Measurements from ENCODE around the gene HIPK2.

Gene HIPK2

DNA sequence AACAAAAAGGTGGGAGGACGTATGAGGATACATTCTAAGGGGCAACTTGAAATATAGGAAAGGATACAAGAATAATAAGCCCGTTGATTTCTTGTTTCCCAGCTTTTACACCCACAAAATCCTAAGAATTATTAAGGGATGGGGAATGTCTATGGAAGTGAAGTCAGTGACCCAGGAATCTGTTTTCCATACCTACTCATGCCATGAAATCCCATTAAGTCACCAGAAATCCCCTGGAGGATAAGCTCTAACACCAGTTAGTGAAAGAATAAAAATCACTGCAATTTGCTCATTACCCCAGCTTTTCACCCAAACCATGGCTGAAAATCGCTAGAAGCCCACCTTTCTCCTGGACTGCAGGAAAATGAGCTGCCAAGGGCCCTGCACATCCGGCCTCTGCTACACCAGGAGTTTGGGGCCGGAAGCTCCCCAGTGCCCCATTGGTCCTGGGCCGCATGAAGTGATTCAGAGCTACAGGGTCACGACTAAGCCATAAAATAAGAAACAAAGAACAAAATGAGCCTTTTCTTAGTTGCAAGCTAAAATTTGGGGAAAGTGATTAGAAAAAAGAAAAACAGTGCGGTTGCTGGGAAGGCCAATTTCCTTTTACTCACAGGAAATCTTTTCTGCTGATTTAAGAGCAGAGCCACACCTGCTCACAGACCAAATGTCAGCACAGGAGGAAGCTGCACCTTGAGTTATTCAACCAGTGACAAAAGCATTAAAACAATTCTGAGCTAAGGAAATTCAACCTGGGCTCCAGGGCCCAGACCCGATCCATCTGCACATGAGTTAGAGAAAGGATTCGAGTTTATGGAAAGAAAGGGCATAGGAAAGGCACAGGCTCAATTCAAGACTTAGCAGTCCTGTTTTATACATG, 40.3 kb downstream of the HIPK2 start:
- no peak for DNase-seq (ENCODE audit: low read depth in 2 of 2, low spot score in 1 of 2)

DNA sequence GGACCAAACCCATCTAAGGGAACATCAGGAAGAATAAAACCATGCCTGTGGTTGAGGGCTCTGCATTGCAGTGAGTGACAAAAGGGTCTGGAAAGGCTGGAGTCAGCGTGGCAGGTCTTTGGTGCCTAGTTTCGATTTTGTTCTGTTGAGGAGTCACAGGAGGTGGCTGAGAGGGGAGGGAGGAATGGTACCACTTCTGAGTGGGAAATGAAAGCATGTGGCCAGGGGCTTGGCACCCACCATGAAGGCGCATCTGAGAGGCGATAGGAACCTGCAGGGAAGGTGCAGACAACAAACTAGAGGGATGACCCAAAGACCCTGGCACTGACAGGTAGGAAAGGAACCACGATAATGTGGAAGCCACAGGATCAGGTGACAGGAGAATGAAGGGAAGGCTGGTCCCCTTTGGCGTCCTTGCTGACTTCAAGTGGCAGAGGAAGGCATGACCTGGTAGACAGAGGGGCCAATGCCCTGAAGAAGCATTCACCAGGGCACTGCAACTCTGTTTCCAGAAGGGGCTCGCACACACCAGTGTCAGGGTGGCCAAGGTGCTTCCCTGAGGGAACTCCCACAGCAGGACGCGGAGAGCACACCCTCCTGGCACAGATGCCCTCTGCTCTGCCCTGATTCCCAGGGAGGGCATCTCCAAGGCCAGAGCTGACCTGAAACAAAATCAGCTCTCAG, 41.7 kb downstream of the HIPK2 start:
- DNase-seq (ENCODE audit: low read depth in 2 of 2, low spot score in 1 of 2) = no peak

DNA sequence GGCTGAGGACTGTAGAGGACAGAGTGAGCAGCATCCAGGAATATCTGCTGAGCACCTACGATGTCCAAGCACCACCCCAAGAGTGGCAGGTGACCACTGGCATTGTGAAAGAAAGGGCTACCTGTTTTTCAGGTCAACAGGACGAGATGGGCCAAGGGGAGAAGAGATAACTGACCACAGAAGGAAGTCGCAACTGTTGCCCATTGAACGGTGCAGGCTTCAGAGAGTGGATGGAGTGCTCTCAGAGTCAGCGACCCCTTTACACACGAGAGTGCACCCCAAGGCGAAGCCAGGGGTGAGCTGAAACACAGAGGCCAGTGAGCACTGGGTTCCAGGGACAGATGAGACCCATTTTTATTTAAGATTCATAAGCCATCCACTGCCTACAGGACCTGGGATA, 42.3 kb downstream of the HIPK2 start:
- DNase-seq (ENCODE audit: low read depth in 2 of 2, low spot score in 1 of 2) = no peak

DNA sequence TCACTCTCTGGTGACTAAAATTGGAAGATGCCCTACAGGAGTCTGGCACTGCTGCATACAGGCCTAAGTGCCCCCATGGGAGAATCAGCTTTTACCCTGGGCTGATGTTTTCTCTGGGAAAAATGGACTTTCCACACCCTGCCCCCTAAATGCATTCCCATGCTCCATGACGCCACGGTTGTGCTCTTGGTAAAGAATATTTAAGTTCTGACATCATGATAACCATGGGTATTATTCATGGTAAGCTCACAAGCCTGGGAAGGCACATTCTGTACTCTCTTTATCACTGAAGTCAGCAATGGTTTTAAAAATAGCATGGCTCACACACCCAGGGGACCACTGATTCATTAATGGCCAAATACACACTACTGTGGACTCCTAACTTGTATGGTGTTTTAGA, 43.4 kb downstream of the HIPK2 start:
- no peak for DNase-seq (ENCODE audit: low read depth in 2 of 2, low spot score in 1 of 2)

DNA sequence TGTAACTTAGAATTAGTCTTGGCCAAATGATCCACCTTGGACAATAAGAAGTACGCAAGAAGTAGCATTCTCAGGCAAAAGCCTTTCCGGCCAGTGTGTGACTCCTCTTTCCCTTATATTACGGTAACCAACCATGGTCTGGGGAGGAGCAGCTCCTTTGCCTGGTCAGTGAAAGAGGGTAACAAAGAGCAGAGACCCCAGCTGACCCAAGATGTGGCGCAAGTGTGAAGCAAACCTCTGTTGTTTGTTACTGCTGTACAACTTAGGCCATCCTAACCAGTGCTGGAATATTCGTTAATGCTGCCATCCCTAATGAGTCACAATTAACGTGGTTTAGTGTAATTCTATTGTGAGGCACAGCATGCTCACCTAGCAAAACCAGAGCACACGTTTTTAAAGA, 44.0 kb downstream of the HIPK2 start:
- DNase-seq (ENCODE audit: low read depth in 2 of 2, low spot score in 1 of 2) = no peak

DNA sequence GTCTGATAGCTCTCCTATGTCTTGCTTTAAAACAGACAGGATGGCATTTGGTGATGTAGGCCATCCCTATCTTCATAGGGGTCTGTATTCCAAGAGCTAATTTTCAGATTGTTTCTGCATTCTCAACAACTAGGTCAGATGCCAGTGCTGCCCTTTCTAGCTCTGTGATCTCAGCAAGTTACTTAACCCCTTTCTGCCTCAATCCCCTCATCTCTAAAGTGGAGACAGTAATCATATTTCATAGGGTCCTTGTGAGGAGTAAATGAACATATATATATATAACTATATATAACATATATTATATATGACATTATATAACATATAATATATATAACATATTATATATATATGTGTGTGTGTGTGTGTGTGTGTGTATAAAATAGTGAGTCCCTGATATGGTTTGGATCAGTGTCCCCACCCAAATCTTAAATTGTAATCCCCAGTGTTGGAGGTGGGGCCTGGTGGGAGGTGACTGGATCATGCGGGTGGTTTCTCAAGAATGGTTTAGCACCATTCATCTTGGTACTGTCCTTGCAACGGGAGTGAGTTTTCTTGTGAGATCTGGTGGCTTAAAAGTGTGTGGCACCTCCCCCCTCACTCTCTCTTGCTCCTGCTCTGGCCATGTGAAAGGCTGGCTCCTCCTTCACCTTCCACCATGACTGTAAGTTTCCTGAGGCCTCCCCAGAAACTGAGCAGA, 45.2 kb downstream of the HIPK2 start:
- DNase-seq (ENCODE audit: low read depth in 2 of 2, low spot score in 1 of 2) = no peak

DNA sequence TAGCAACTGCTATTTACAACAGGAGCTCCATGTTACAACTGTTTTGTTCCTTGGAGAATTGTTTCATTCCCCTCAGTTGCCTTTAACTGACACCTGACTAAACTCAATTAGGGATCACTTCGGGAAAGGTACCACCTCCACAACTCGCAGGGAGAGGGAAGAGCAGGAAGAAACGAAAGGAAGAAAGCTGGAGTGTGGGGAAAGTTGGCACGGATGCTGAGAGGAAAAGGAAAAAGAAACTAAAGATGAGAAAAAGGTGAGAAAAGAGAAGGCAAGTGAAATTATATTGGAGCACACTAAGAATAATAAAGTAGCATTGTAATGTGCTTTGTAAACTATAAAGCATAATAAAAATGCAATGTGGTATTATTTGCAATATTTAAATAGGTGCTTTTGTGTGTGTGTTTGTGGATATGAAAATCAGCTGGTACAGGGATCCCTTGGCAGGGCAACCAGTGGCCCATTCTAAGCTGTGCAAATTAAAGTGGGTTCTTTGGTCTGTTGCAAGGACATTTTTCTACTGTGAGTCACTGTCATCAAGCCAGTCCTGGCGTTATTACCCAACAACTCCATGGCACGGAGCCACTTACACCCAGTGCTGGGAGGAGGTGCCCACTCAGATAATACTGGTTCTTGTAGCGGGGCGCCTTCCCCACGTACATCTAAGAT, 45.9 kb downstream of the HIPK2 start:
- DNase-seq (ENCODE audit: low read depth in 2 of 2, low spot score in 1 of 2) = no peak

DNA sequence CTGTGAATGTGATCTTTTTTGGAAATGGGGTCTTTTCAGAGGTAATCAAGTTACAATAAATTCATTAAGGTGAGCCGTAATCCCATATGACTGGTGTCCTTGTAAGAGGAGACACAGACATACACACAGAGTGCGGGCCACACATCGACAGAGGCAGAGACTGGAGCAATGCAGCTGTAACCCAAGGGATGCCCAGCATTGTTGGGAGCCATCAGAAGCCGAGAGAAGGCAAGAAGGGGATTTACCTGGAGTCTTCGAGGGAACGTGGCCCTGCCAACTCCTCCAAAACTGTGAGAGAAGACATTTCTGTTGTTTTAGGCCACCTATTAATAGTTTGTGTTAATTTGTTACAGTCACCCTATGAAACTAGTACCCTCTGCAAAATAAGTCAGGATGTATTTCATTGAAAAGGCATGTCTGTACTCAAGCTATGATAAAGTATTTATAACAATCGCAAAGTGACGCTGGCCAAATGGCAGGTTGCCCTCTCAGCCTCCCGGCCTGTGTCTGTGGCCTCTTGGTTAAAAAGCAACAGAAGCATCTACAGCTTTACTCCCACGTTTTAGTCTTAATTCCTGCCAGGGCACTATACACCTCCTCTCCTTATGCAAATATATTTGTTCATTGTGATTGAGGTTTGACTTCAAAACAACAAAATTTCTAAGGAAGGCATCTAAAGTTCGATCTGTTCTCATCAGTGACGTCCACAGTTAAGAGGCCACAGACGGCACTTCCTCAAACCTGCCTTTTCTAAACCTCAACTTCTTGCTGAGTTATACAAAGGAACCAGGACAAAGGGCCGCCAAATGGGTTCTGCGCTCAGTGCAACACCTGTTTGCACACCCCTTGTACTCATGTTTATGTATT, 46.8 kb downstream of the HIPK2 start:
- DNase-seq (ENCODE audit: low read depth in 2 of 2, low spot score in 1 of 2) = no peak

DNA sequence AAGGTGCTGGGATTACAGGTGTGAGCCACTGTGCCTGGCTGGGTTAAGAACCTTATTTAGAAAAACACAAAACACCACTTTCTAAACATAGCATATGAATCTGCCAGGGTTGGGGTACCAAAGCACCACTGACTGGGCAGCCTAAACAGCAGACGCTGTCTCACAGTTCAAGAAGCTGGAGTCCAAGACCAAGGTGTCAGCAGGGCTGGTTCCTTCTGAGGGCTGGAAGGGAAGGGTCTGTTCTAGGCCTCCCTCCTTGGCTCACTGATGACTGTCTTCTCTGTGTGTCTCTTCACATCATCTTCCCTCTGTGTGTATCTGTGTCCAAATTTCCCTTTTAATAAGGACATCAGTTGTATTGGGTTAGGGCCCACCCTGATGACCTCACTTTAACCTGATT, 49.6 kb downstream of the HIPK2 start:
- no peak for DNase-seq (ENCODE audit: low read depth in 2 of 2, low spot score in 1 of 2)

DNA sequence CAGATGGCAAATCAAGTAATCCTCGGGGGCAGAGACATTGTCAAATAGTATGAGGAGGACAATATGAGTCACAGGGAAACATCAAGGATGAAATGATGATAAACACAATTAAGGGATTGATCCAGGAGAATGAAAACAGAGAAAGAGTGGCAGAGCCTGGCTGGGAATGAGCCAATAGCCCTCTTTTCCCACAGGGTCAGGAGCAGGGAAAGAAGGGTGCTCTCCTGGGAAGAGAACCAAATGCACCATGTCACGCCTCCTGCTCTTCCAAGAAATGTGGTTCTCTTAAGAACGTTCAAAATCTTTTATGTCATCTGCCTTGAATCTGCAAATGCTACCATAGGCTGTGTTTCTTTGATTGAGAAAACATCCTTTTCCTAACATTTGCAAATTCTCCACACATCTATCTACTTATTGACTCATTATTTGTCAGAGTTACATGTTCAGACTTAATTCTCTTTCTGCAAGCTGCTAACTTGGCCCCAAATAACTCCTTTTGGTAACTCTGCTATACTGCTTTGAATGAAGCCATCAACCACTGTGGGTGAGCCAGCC, 50.6 kb downstream of the HIPK2 start:
- DNase-seq (ENCODE audit: low read depth in 2 of 2, low spot score in 1 of 2) = no peak

DNA sequence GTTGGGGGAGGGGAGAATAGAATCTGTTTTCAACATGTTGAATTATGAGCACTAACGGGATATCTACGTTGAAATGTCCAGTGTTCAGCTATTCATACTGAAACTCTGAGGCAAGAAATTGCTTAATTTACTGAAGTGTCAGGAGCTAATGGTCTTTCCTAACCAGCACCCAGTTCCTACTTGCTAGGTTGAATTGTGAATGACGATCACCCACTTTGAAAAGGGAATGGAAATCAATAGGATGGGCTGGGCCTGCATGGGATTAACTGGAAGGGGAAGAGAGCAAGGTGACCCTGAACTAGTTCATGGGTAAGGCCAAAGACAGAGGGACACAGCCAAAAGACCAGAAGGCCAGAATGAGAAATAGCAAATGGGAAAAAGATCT, 51.3 kb downstream of the HIPK2 start:
- DNase-seq (ENCODE audit: low read depth in 2 of 2, low spot score in 1 of 2) = no peak

DNA sequence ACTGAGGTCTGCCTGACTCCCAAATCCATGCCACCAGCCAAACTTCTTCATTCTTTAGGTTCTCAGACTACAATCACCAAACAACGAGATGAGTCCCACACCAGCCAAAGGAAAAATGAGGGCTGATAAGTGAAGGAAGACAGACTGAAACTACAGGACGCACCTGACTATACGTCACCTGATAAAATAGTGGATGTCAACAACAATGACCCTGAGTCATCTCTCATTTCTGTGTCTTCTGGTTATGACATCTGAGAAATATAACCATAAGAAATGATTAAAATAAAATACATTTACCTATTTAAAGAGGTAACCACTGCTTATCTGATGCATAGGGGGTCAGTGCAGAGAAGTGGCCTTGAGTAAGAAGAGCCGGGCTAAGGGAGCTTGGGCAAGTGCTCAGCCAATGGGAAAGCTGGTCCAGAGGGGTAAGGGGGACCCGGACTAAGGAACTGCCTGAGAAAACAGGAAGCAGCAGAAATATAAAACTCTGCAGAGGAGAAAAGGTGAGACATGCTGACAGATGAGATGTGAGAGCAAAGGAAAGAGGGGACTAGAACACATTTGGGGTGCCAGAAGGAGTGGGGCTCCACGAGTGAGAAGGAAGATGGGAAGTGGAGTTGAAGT, 51.8 kb downstream of the HIPK2 start:
- DNase-seq (ENCODE audit: low read depth in 2 of 2, low spot score in 1 of 2) = no peak

DNA sequence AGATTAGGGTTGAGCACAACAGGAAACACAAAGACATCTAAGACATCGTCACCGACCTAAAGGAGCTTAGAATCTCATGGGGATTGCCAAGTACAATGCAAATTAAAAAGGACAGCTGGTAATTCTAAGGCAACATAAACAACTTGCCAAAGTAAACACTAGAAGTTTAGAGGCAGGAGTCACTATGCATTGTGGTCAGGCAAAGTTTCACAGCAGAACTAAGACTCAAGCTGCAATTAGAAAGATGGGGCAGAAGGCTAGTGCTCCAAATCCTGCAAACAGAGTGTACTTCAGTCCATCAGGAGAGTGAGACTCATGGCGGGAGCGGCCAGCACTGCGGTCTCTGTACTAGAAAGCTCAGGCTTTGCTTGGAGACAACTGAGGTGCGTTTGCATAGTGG, 52.7 kb downstream of the HIPK2 start:
- no peak for DNase-seq (ENCODE audit: low read depth in 2 of 2, low spot score in 1 of 2)

DNA sequence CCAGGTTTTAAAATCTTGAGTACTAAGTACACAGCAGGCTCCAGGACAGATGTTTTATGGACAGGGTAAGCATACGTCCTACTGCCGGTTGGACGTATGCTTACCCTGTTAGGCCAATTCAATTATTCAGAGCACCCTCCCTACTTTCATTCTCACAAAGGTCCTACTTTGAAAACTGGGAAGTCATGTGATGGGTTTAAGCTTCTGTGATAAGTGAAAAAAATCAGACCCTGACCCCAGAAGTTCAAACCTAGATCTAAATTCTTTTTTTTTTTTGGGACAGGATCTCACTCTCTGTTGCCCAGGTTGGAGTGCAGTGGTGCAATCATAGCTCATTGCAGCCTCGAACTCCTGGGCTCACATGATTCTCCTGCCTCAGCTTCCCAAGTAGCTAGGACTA, 55.2 kb downstream of the HIPK2 start:
- no peak for DNase-seq (ENCODE audit: low read depth in 2 of 2, low spot score in 1 of 2)

DNA sequence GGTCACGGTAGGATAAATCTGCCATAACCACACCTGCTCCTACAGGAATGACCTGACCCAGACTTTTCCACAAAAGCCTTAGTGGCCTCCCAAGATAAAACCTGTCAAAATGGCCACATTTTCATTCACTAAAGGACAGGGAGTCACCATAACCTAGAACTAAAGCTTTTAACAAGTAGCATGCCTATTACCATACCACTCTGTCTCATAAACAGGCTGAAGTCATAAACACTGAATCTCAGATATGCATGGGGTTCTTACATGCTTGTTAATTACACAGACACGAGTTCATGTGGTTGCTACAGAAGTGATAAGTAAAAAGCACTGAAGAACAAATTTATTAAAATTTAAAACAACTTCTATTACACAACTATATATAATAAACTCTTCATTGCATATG, 56.0 kb downstream of the HIPK2 start:
- no peak for DNase-seq (ENCODE audit: low read depth in 2 of 2, low spot score in 1 of 2)

DNA sequence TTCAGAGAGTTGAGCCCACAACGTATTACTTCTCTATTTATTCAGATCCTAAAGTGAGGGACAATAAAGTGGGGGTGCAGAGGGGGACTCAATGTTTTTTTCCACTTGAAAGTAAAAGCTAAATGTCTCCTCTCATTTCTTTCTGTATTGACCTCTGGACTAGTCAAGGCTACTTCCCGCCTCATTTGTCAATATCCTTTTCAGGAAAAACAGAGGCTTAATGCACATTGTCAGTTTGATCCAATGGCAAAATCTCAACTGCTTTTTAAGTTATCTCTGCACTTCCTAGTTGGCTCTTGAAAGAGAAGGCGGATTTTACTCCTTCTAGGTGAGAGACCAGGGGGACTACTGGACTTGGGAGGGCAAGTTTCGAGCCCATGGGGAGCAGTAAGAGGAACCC, 56.4 kb downstream of the HIPK2 start:
- DNase-seq (ENCODE audit: low read depth in 2 of 2, low spot score in 1 of 2) = no peak

DNA sequence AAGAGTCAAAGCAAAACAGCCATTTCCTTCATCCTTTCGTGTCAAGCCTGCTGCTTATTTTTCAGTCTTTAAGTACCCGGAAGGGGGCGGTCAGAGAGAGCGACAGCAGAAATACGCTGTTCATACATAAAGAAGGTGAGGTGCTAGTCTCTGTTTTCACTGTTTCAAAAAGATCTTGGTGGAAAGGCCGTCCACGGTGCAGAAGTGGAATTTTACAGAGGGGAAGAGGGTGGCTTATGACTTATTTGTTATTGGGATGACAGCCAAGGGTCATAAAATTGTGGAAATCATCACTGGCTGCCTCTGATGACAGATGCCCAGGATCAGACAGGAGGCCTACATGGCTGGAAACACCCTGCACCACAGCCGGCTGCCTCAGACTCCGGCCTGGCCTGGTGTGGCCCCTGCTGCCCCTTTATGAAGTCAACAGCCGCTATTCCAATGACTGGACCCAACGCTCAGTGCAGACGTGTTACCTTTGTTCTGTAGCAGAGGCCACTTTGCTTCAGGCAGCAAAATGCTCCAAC, 57.0 kb downstream of the HIPK2 start:
- no peak for DNase-seq (ENCODE audit: low read depth in 2 of 2, low spot score in 1 of 2)

DNA sequence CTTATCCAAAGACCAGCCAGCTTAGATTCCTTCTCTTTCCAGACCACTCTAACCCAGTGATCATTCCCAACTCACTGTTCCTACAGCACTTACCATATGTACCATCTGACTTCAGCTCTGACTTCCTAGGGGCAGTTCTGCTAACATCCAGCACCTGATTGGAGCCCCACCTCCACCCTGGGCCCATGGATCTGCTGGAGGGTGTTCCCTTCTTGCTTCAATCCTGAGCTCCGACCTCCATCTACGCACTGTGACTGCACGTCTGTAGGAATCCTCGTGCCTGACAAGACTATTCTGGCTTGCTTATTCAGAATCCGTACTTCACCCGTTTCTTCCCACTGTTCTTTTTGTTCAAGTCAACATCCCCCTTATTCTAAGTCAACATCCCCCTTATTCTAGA, 57.6 kb downstream of the HIPK2 start:
- no peak for DNase-seq (ENCODE audit: low read depth in 2 of 2, low spot score in 1 of 2)

DNA sequence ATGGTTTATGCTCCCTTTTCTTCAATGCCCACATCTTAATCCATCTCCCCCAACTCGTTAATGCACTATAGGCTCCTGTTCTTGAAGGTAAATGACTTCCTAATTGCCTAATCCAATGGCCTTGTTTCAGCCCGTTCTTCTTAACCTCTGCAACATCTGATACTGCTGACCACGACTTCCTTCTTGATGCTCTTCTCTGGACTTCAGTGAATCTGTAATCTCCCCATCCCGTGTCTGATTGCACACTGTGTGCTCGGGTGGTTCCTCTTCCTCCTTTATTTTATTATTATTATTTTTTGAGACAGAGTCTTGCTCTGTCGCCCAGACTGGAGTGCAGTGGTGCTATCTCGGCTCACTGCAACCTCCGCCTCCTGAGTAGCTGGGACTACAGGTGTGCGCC, 58.9 kb downstream of the HIPK2 start:
- DNase-seq (ENCODE audit: low read depth in 2 of 2, low spot score in 1 of 2) = no peak

DNA sequence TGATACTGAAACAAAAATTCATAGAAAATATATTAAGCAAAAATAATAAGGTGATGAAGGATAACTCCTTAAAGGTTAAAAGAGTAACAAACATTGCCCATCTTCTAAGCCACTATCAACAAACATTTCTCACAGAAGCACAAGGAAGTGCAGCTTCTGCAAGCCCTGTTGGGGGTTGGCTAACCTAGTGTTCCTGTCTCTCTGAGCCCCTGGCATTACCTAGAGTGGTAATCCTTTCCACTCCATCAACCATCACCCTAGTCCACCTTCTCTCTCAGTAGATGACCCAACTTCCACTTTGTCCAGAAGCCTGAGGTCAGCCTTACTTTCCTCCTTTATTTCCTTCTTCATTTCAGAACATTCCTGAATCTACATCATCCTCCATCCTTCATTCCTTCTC, 59.7 kb downstream of the HIPK2 start:
- DNase-seq (ENCODE audit: low read depth in 2 of 2, low spot score in 1 of 2) = no peak

Measured in stimulated activated CD8-positive, alpha-beta memory T cell treated with anti-CD3 and anti-CD28 coated beads, Interleukin-4, amount 100 ng/mL, for 1 hour (primary cell).